Thyroid gland (tissue), 4 donors: Measurements from ENCODE around the gene NME3. TPM values are rescaled to one million over a fixed set of nuclear protein-coding genes. Genes with fewer than 3 reads are reported as not detected.

Experiments
- DNase-seq, 2 donors: peaks; one replicate each; pipeline ENCODE4 v3.0.0-alpha.2; 2019
- H3K27ac ChIP-seq, 3 donors: fragments of 200-600 bp; sonication (generic); 1 replicate in 2 of 3; 2 replicates in 1 of 3; pipeline ENCODE4 v1.5.1; 2016 to 2019; ENCODE audit warnings: mild to moderate bottlenecking in 1 of 3, moderate library complexity in 1 of 3
- H3K27me3 ChIP-seq: fragments of 200-600 bp; sonication (generic); one replicate; pipeline ENCODE4 v1.5.1; 2019
- H3K36me3 ChIP-seq, 2 donors: fragments of 200-600 bp; sonication (generic); one replicate each; pipeline ENCODE4 v1.5.1; 2016 to 2019
- H3K4me1 ChIP-seq, 2 donors: fragments of 200-600 bp; sonication (generic); one replicate each; pipeline ENCODE4 v1.5.1; 2017 to 2019
- H3K4me3 ChIP-seq, 3 donors: fragments of 200-600 bp; sonication (generic); replicated peaks in 1 of 3; 1 replicate in 2 of 3; 2 replicates in 1 of 3; pipeline ENCODE4 v1.5.1; 2016; ENCODE audit warnings: mild to moderate bottlenecking in 1 of 3
- H3K9me3 ChIP-seq: fragments of 200-600 bp; sonication (generic); one replicate; pipeline ENCODE4 v1.5.1; 2017
- POLR2A ChIP-seq, 2 donors: fragments of 450-650 bp; IDR thresholded peaks; one replicate each; pipeline ENCODE4 v1.6.1; 2017; ENCODE audit warnings: antibody characterized with exemption in 2 of 2, mild to moderate bottlenecking in 2 of 2, moderate library complexity in 1 of 2
- WGBS, 2 donors: methylation state at CpG; one replicate each; pipeline ENCODE4 v1.1.5; 2017; 5-methylcytosine and 5-hydroxymethylcytosine counted together
- intact Hi-C: fragments of 100-400 bp; cut with DNase I; formaldehyde crosslinking; loops from one replicate; pipeline ENCODE4 v1.15.1; 2023
- total RNA-seq, 4 donors: library from RNA; depleted of rRNA; stranded (reverse); fragments of >200 nt; gene quantifications; one replicate each; pipeline ENCODE4 v1.2.3, GENCODE V29; 2016
- TF ChIP-seq, protein P1 (sequence below), 6 experiments: fragments of 200-600 bp in 3 of 6; fragments of 450-650 bp in 3 of 6; sonication (generic) in 3 of 6; IDR thresholded peaks; one replicate each; pipeline ENCODE4 v1.5.1; 2016 to 2019; ENCODE audit warnings: antibody characterized with exemption in 6 of 6, mild to moderate bottlenecking in 2 of 6, inconsistent platforms in 1 of 6, moderate library complexity in 1 of 6

NME3 gene
- total RNA-seq, 4 donors from 2014 or later, result 43.7 to 173 (median 103) TPM

DNA sequence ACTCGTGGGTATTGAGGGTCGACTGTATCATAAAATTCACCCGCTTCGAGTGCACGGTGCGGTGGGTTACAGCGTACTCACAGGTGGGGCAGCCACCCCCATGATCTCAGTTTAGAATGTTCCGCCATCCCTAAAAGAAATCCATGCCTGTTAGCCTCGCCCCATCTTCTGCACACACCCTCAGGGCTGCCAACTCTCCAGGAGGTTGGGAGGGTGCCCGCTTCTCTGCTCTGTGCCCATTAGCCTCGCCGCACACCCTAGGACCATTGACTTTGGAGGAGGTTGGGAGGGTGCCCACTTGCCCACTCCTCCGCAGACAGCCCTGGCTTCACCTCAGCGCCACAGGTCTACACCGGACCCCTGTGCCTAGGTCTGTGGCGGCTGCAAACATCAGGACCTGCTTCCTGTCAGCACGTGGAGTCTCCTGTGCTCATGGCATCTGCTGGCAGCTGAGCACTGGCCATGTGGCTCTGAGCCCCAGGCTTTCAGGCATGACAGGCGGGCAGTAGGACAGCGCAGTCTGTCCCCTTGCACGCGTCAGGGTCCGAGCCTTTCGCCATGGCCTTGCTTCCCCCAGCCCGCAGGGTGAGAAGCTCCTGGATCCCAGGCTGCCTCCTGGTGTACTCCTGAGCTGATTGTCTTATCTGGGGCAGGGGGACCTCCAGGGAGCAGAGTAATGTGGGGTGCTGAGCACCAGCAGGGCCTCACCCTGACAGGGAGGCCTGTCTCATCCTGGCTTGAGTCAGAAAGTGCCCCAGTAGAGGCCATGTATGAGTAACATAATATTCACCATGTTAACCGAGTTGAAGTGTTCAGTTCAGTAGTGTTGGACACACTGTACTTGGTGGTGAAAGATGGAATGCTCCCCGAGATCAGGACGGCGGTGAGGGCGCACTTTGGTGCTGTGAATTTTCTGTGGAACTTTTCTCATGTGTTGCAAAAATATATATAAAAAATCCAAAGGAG, 21.9 kb downstream of the NME3 start:
- Histone ChIP-seq H3K4me3 (no peak overlapping the region), H3K9me3 (no peaks in the 10 kb centered on the region), H3K36me3 (peaks cover 26 to 37% of the 10 kb centered on the region in 2 donors), H3K27me3 (no peaks in the 10 kb centered on the region), H3K27ac (no peak overlapping the region), H3K4me1 (no peaks in the 10 kb centered on the region)
- DNase-seq, result no peak
- 93 to 94% methylated on average over 23 to 29 of the region's 29 CpGs for WGBS, 2 donors
- intact Hi-C loops, result no loop called here
- TF ChIP-seq, protein P1, sequence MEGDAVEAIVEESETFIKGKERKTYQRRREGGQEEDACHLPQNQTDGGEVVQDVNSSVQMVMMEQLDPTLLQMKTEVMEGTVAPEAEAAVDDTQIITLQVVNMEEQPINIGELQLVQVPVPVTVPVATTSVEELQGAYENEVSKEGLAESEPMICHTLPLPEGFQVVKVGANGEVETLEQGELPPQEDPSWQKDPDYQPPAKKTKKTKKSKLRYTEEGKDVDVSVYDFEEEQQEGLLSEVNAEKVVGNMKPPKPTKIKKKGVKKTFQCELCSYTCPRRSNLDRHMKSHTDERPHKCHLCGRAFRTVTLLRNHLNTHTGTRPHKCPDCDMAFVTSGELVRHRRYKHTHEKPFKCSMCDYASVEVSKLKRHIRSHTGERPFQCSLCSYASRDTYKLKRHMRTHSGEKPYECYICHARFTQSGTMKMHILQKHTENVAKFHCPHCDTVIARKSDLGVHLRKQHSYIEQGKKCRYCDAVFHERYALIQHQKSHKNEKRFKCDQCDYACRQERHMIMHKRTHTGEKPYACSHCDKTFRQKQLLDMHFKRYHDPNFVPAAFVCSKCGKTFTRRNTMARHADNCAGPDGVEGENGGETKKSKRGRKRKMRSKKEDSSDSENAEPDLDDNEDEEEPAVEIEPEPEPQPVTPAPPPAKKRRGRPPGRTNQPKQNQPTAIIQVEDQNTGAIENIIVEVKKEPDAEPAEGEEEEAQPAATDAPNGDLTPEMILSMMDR (IDR thresholded peaks at IDR 0.05), result no peak
- TF ChIP-seq POLR2A (IDR thresholded peaks at IDR 0.05), result no peak

DNA sequence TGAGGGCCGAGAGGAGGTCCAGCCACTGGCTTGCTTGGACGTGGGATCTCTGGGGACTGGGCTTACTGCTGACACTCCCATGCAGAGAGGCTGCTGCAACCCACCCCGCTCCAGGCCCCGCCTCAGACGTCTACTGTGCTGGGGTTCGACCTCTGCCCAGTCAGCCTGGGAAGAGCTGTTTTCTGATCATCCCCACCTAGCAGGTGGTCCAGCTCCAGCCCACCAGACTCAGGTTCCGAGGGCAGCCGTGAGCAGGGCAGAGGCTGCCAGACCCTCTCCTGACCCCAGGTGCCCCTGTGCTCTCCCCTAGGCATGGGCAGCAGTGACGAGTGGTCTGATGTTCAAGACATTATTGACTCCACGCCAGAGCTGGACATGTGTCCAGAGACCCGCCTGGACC, 23.4 kb downstream of the NME3 start:
- WGBS, 2 donors, result 86 to 89% methylated on average over 9 to 11 of the region's 11 CpGs
- intact Hi-C loops, result no loop called here
- no peak overlapping the region for H3K4me3 ChIP-seq
- H3K9me3 ChIP-seq, result no peaks in the 10 kb centered on the region
- H3K4me1 ChIP-seq, result no peaks in the 10 kb centered on the region
- TF ChIP-seq, protein P1 (IDR thresholded peaks at IDR 0.05), result no peak
- TF ChIP-seq POLR2A (IDR thresholded peaks at IDR 0.05), result no peak
- no peak for DNase-seq
- H3K27me3 ChIP-seq, result no peaks in the 10 kb centered on the region
- no peak overlapping the region for H3K27ac ChIP-seq
- peaks cover 40 to 49% of the 10 kb centered on the region in 2 donors for H3K36me3 ChIP-seq

DNA sequence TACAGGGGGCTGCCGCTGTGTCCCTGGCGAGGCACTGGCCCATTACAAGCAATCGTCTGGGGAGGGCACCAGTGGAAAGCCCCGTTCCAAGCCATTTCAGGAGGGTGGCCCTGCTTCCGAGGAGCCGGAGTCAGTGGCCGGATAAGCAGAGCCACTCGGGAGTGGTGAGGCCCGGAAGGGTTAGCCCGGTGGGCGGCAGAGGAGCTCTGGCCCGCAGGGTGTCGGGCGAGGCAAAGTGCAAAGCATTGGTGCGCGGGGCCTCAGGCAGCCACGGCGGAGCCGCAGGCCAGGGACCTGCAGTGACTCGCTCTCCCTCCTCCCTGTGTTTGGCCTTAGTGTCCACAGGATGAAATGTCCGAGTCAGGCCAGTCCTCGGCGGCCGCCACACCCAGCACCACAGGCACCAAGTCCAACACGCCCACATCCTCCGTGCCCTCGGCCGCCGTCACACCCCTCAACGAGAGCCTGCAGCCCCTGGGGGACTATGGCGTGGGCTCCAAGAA, 24.6 kb downstream of the NME3 start:
- intact Hi-C loops, result no loop called here
- H3K27me3 ChIP-seq, result no peaks in the 10 kb centered on the region
- no peak overlapping the region for H3K4me3 ChIP-seq
- TF ChIP-seq, protein P1 (IDR thresholded peaks at IDR 0.05), result no peak
- no peak for TF ChIP-seq POLR2A (IDR thresholded peaks at IDR 0.05)
- no peaks in the 10 kb centered on the region for H3K9me3 ChIP-seq
- H3K27ac ChIP-seq, result no peak overlapping the region
- DNase-seq, result no peak
- peaks cover 40 to 49% of the 10 kb centered on the region in 2 donors for H3K36me3 ChIP-seq
- WGBS, 2 donors, result 90 to 97% methylated on average over 15 to 19 of the region's 31 CpGs
- H3K4me1 ChIP-seq, result no peaks in the 10 kb centered on the region

DNA sequence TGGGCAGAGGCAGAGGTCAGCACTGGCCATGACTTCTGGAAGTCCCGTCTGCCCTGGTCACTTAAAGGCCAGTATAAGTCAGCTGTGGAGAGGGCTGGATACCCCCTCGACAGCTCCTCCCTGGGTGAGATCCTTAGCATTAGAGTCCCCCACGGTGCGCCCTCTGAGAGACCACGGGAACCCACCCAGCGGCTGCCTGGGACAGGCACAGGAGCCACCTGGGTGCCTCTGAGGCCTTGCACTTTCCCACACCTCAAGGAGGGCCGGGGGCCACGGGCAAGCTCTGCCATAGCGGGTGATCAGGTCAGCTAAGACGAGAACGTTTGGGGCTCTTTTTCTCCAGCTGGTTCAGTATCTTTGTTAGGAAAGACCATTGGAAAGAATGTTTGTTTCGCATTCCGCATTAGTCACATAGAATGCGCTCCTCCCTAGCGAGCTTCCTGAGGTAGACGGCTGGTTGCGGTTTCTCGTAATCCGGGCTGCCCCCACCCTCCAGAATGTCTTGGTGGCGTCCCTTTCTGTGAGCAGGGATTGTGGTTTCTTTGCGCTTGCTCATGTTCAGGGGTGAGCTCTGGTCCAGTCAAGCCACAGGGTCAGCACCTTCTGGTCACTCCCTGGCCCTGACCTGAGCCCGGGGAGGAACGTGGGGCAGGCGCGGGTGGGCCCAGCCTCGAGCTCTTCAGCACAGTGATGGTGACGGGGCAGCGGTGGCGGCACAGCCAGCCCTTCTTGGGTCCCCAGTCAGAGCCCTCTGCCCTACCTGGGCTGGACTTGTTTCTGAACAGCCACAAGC, 25.2 kb downstream of the NME3 start:
- H3K27ac ChIP-seq, result no peak overlapping the region
- intact Hi-C loops, result no loop called here
- 93 to 96% methylated on average over 18 to 23 of the region's 29 CpGs for WGBS, 2 donors
- H3K4me3 ChIP-seq, result no peak overlapping the region
- no peaks in the 10 kb centered on the region for H3K9me3 ChIP-seq
- no peak for DNase-seq
- no peaks in the 10 kb centered on the region for H3K4me1 ChIP-seq
- TF ChIP-seq, protein P1 (IDR thresholded peaks at IDR 0.05), result no peak
- no peak for TF ChIP-seq POLR2A (IDR thresholded peaks at IDR 0.05)
- peaks cover 40 to 49% of the 10 kb centered on the region in 2 donors for H3K36me3 ChIP-seq
- H3K27me3 ChIP-seq, result no peaks in the 10 kb centered on the region
